ACC112 (cell line): ENCODE results near the gene HS3ST6.
"Not testable (repeated sequence)": the region's sequence is repeated elsewhere in the genome, so short reads cannot be mapped to it uniquely, and the experiment has no call there.

ENCODE experiments used
- H2AFZ ChIP-seq: fragments of 200-600 bp; sonication (generic); one replicate; pipeline ENCODE4 v1.6.0; 2017; ENCODE audit warnings: antibody characterized with exemption, low read length; ENCODE audit not compliant: unreplicated experiment
- H3K27ac ChIP-seq: fragments of 200-600 bp; sonication (generic); 2 replicates; pipeline ENCODE4 v1.5.1; 2014; ENCODE audit warnings: low read depth, mild to moderate bottlenecking, antibody characterized with exemption, low read length, moderate library complexity
- H3K27me3 ChIP-seq: fragments of 200-600 bp; sonication (generic); 2 replicates; pipeline ENCODE4 v1.6.1; 2014; ENCODE audit warnings: mild to moderate bottlenecking, antibody characterized with exemption, low read length, moderate library complexity, mixed read lengths; ENCODE audit not compliant: insufficient read depth
- H3K36me3 ChIP-seq: fragments of 200-600 bp; sonication (generic); 2 replicates; pipeline ENCODE4 v1.6.1; 2016; ENCODE audit warnings: mild to moderate bottlenecking, antibody characterized with exemption, low read length, moderate library complexity, mixed read lengths; ENCODE audit not compliant: insufficient read depth
- H3K4me1 ChIP-seq: fragments of 200-600 bp; sonication (generic); one replicate; pipeline ENCODE4 v1.6.1; 2016; ENCODE audit warnings: low read length, mixed read lengths; ENCODE audit not compliant: insufficient read depth, unreplicated experiment, control insufficient read depth
- H3K4me3 ChIP-seq: fragments of 200-600 bp; sonication (generic); 2 replicates; pipeline ENCODE4 v1.5.1; 2014; ENCODE audit warnings: mild to moderate bottlenecking, low read depth, low read length
- H3K79me2 ChIP-seq: fragments of 200-600 bp; sonication (generic); one replicate; pipeline ENCODE4 v1.6.0; 2016; ENCODE audit warnings: low read length; ENCODE audit not compliant: control insufficient read depth, unreplicated experiment, insufficient read depth

The HS3ST6 gene

DNA sequence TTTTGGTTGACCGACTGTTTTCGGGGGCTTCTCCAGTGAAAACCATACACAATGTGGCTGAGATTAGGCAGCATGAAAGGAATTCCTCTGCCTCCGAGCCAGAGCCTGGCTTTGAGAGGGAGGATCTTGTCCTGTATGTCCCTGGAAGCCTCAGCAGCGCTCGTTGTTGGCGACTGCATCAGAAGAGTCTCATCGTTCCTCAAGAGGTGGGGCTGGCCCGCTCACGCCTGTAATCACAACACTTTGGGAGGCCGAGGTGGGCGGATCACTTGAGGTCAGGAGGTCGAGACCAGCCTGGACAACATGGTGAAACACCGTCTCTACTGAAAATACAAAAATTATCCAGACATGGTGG is 15.0 kb downstream of the HS3ST6 start:
- Histone ChIP-seq H3K27ac (no peak overlapping the region), H3K4me1 (no peaks in the 10 kb centered on the region), H2AFZ (no peak overlapping the region), H3K27me3 (peaks cover 19% of the 10 kb centered on the region; the same call in 1 of the 2 replicates), H3K4me3 (no peak overlapping the region), H3K79me2 (no peaks in the 10 kb centered on the region), H3K36me3 (no peaks in the 10 kb centered on the region)

DNA sequence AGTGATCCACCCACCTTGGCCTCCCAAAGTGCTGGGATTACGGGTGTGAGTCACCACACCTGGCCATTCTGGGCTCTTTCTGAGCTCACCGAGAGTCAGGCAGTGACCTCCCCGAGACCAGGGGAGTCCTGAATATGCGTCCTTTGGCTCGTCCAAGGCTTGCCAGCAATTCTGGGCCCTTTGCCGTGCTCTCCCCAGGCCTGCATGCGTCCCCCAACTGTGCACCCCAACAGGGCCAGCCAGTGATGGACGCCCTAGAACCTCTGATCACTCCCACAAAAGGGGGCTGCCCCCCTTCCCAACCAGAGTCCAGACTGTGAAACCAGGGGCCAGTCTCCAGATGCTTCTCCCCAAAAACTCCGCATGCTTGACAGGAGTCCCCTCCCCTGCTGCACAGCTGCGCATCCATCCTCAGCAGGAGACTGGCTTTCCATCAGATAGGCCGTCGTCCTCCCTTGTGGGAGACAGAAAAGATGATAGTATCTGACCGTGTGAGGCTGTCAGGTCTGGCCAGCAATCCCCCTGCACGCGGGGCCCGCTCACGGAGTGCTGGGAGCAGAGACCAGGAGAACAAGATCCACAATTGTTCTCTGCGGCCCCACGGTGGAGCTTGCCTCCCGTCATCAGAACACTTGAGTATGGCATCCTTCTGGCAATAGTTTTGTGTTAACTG is 15.5 kb downstream of the HS3ST6 start:
- H3K4me3 ChIP-seq: no peak overlapping the region
- peaks cover 19% of the 10 kb centered on the region; the same call in 1 of the 2 replicates for H3K27me3 ChIP-seq
- no peak overlapping the region for H3K27ac ChIP-seq
- H3K36me3 ChIP-seq: no peaks in the 10 kb centered on the region
- H2AFZ ChIP-seq: no peak overlapping the region
- no peaks in the 10 kb centered on the region for H3K4me1 ChIP-seq
- H3K79me2 ChIP-seq: no peaks in the 10 kb centered on the region

DNA sequence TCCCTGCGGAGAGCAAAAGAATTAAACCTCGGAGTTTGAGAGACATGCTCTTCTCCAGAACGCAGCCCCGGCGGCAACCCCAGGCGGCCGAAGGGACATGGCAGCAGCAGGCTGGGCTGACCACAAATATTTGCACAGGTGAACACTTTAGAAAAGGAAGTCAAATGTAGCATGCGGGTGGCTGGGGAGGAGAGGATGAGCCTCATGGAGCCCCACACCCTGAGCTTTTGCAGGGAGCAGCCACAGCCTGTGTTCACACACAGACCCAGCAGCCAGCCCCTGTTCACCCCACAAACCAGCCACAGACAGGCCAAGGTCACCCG is 17.8 kb downstream of the HS3ST6 start:
- no peak overlapping the region for H3K4me3 ChIP-seq
- H3K27me3 ChIP-seq: peaks cover 17% of the 10 kb centered on the region; the same call in 1 of the 2 replicates
- H3K27ac ChIP-seq: no peak overlapping the region
- H3K36me3 ChIP-seq: no peaks in the 10 kb centered on the region
- H3K4me1 ChIP-seq: no peaks in the 10 kb centered on the region
- H3K79me2 ChIP-seq: no peaks in the 10 kb centered on the region
- H2AFZ ChIP-seq: no peak overlapping the region

DNA sequence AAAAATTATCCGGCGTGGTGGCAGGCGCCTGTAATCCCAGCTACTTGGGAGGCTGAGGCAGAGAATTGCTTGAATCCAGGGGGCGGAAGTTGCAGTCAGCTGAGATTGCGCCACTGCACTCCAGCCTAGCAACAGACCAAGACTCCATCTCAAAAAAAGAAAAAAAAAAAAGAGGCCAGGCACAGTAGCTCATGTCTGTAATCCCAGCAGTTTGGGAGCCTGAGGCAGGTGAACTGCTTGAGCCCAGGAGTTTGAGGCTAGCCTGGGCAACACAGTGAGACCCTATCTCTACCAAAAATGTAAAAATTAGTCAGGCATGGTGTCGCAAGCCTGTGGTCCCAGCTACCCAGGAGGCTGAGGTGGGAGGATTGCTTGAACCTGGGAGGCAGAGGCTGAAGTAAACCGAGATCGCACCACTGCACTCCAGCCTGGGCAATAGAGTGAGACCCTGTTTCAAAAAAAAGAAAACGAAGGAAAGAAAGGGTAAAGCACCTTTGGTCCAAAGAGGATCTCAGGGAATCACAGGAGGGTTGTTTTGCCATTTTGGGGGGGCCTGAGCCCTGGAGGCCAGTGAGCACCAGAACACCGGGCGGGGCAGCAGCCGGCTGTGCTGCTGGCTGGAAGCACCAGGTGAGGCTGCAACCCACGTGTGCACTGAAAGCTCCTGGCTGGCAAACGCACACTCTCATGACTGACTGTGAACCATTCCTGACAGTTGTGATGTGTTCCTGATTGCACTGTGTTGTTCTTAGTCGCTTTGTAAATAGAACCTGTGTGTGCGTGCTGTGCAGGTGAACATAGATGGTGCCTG is 18.4 kb downstream of the HS3ST6 start:
- no peaks in the 10 kb centered on the region for H3K4me1 ChIP-seq
- H3K79me2 ChIP-seq: no peaks in the 10 kb centered on the region
- no peak overlapping the region for H3K4me3 ChIP-seq
- H2AFZ ChIP-seq: no peak overlapping the region
- 0 out of 2 replicates have a peak, but pooled peaks cover 15% of the 10 kb centered on the region for H3K27me3 ChIP-seq
- H3K27ac ChIP-seq: no peak overlapping the region
- no peaks in the 10 kb centered on the region for H3K36me3 ChIP-seq

DNA sequence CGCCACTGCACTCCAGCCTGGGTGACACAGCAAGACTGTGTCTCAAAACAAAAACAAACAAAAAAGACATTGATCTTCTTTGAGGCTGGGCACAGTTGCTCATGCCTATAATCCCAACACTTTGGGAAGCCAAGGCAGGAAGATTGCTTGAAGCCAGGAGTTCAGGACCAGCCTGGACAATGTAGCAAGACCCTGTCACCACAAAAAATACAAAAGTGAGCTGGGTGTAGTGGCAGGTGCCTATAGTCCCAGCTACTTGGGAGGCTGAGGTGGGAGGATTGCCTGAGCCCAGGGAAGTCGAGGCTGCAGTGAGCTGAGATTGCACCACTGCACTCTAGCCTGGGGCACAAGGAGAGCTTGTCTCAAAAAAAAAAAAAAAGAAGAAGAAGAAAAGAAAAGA is 20.5 kb downstream of the HS3ST6 start:
- H3K36me3 ChIP-seq, H3K79me2 ChIP-seq, H3K4me3 ChIP-seq, H3K4me1 ChIP-seq, H3K27ac ChIP-seq, H2AFZ ChIP-seq: not testable (repeated sequence)
- peaks cover 15% of the 10 kb centered on the region; the same call in 1 of the 2 replicates for H3K27me3 ChIP-seq

DNA sequence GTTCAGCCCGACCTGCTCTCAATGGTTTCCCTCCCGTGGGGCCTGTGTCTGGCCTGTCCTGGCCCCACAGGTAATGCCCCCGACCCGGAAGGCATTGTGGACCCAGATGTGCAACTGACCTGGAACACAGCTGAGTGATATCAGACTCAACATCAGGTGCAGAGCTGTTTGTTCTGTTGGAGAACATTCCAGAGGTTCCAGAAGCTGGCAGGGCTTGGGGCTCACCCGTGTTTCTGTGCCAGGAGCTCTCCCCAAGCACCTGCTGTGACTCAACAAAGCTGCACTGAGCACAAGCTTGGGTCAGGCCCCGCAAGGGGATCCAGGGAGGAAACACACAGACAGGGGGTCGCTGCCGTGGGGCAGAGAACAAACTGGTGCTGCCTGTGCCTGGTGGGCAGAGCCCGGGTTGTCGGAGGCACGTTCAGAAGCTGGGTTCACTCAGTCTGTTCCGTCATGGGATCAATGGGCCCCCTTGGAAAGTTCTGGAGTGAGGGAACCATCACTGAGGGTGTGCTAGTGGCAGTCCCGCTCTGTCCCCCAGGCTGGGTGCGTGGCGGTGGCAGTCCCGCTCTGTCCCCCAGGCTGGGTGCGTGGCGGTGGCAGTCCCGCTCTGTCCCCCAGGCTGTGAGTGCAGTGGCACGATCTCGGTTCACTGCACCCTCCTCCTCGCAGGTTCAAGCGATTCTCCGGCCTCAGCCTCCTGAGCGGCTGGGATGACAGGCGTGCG is 22.1 kb downstream of the HS3ST6 start:
- Histone ChIP-seq H3K4me3 (no peak overlapping the region), H3K36me3 (no peaks in the 10 kb centered on the region), H3K27me3 (peaks cover 26% of the 10 kb centered on the region), H3K27ac (no peak overlapping the region), H3K79me2 (no peaks in the 10 kb centered on the region), H3K4me1 (no peaks in the 10 kb centered on the region), H2AFZ (no peak overlapping the region)

DNA sequence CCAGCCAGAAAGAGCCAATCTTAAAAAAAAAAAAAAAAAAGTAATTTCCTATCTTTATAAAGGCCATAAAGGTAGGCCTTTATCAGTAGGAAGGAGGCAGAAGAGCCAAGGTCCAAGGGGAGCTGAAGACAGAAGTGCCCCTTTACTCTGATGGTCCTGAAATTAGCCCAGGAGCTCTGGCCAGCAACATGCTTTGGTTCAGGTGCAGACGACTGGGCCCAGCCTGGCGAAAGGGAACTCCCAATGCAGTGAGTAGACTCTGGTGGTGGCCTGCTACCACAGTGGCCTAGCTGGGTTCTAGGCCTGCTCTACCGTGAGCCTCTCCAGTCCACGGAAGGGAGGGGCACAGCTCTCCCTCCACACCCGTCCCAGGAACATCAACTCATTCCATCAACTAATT is 23.1 kb downstream of the HS3ST6 start:
- Histone ChIP-seq H2AFZ (no peak overlapping the region), H3K4me3 (no peak overlapping the region), H3K27me3 (peaks cover 30% of the 10 kb centered on the region), H3K4me1 (no peaks in the 10 kb centered on the region), H3K36me3 (no peaks in the 10 kb centered on the region), H3K79me2 (no peaks in the 10 kb centered on the region), H3K27ac (no peak overlapping the region)

DNA sequence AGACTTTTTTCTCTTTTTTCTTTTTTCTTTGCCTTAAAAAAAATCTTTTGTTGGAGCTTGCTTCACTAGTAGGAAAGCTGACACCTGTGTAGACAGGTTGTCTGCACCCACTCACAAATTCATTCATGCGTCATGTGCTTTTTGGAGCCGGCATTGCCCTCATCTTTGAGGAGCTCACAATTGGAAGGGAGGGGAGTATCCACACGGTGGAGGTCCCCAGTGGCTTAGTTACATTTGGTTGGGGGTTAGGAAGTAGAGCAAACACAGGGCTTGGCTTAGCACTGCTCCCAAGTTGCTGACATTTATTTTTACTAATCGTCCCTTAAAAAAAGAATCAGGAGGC is 27.5 kb downstream of the HS3ST6 start:
- H3K27me3 ChIP-seq: peaks cover 41% of the 10 kb centered on the region
- no peak overlapping the region for H2AFZ ChIP-seq
- no peaks in the 10 kb centered on the region for H3K36me3 ChIP-seq
- no peak overlapping the region for H3K4me3 ChIP-seq
- no peaks in the 10 kb centered on the region for H3K4me1 ChIP-seq
- no peak overlapping the region for H3K27ac ChIP-seq
- no peaks in the 10 kb centered on the region for H3K79me2 ChIP-seq

DNA sequence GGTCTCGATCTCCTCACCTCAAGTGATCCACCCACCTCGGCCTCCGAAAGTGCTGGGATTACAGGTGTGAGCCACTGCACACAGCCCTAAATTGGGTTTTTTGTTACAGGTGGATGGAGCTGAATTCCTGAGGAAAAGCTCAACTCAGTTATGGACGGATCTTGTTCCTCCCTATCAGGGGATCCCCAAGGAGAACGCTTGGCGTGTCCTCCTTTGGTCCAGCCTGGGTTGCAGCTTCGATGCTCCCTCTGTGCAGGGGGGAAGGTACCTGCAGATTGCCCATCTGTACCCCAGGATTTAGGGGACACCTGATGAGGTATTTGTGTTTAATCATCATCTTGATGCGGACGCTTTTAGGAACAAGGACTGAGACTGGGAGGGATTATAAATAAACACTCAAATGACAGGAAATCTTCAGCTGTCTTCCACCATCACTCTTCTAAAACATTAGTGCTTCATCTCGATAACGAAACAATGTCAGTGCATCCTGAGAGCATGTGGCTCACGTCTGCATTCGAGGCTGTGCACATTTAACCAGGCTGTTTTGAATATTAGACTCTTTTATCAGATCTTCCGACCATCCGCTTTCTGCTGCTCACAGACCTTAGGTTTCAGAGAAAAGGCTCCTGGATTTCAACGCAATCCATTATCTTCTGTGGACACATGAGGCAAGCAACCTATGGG is 28.0 kb downstream of the HS3ST6 start:
- Histone ChIP-seq H3K4me3 (no peak overlapping the region), H3K36me3 (no peaks in the 10 kb centered on the region), H3K27me3 (peaks cover 41% of the 10 kb centered on the region), H3K27ac (no peak overlapping the region), H2AFZ (no peak overlapping the region), H3K79me2 (no peaks in the 10 kb centered on the region), H3K4me1 (no peaks in the 10 kb centered on the region)

DNA sequence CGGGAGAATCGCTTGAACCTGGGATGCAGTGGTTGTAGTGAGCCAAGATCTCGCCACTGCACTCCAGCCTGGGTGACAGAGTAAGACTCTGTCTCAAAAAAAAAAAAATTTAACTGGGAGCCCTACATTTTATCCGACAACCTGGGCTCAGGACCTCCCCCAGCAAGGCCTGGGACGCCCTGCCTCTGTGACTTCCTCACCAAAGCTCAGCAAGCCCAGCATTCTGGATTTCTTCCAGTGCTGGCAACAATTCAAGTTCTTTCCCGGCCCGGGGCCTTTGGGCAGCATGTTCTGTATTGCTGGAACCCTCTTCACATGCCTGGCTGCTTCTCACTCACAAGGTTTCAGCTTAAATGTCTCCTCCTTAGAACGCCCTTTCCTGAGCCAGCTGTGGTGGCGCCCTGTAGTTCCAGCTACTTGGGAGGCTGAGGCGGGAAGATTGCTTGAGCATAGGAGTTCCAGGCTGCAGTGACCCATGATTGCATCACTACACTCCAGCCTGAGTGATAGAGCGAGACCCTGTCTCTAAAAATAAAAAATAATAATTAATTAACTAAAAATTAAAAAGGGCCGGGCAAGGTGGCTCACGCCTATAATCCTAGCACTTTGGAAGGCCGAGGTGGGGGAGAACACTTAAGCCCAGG is 30.4 kb downstream of the HS3ST6 start:
- no peak overlapping the region for H3K4me3 ChIP-seq
- H3K27ac ChIP-seq: no peak overlapping the region
- no peaks in the 10 kb centered on the region for H3K4me1 ChIP-seq
- no peaks in the 10 kb centered on the region for H3K36me3 ChIP-seq
- no peak overlapping the region for H2AFZ ChIP-seq
- no peaks in the 10 kb centered on the region for H3K79me2 ChIP-seq
- peaks cover 34% of the 10 kb centered on the region for H3K27me3 ChIP-seq
